ENCODE data around the gene RSPH9. TPM values are rescaled to one million over a fixed set of nuclear protein-coding genes. Genes with fewer than 3 reads are reported as not detected.

The RSPH9 gene
- total and polyA plus RNA-seq, 2 donors (not counting 3 experiments of a cell fraction or from before 2014, with no cell fraction given): 0.18 to 0.27 TPM

DNA sequence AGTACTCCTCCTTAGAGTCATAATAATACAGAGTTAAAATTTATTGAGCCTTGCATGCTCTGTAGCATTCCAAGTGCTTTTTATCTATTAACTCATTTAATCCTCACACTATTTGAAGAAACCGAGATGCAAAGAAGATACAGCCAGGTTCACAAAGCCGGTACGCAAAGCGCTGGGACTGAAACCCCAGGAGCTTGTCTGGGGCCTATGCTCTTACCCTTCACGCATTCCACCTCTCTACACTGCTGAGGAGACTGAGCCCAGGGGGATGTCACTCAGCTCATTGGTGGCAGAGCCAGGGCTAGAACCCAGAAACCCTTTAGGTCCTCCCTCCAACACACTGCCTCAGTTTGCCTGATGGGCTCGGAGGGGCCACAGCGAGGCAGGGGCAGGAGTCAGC is 62.4 kb downstream of the RSPH9 start:
- no peak for TF ChIP-seq FOS (IDR thresholded peaks at IDR 0.05; ENCODE audit: borderline replicate concordance, insufficient read depth, low read length)
- no peak for TF ChIP-seq GATA2 (IDR thresholded peaks at IDR 0.05; ENCODE audit: insufficient read depth, insufficient read length, low read depth, low read length)
- TF ChIP-seq POLR2AphosphoS5 (IDR thresholded peaks at IDR 0.05; ENCODE audit: insufficient read depth, low read depth, low read length): no peak
- TF ChIP-seq EZH2 (IDR thresholded peaks at IDR 0.05; ENCODE audit: borderline replicate concordance, low read depth, low read length, severe bottlenecking): no peak
- TF ChIP-seq MYC (IDR thresholded peaks at IDR 0.05; ENCODE audit: low read depth, low read length): no peak
- no peak for TF ChIP-seq JUN (IDR thresholded peaks at IDR 0.05; ENCODE audit: borderline replicate concordance, insufficient read depth, insufficient read length, low read depth)
- no peak for TF ChIP-seq CTCF (IDR thresholded peaks at IDR 0.05; ENCODE audit: extremely low read depth in 1 of 2, insufficient read depth in 1 of 2, low read depth in 1 of 2, low read length in 2 of 2)
- no peak for TF ChIP-seq POLR2A (IDR thresholded peaks at IDR 0.05; ENCODE audit: low read depth, low read length)
- TF ChIP-seq, protein P1, sequence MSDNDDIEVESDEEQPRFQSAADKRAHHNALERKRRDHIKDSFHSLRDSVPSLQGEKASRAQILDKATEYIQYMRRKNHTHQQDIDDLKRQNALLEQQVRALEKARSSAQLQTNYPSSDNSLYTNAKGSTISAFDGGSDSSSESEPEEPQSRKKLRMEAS (IDR thresholded peaks at IDR 0.05; ENCODE audit: insufficient read depth, insufficient read length): no peak
- H3K9me1 ChIP-seq (replicated peaks; ENCODE audit: control insufficient read depth, extremely low read depth, insufficient read depth, low read length): no peaks in the 10 kb centered on the region
- no peaks in the 10 kb centered on the region for H4K20me1 ChIP-seq (replicated peaks; ENCODE audit: control insufficient read depth, extremely low read depth, insufficient read depth, low read length)
- DNase-seq (ENCODE audit: low read depth, low spot score): no peak
- H3K27ac ChIP-seq (ENCODE audit: insufficient read depth, low read depth, low read length): peak overlapping the region; percentile 72
- H3K9me3 ChIP-seq (replicated peaks; ENCODE audit: control insufficient read depth, insufficient read depth, low read length): no peaks in the 10 kb centered on the region
- H2AFZ ChIP-seq (ENCODE audit: low read depth, low read length): no peak overlapping the region
- H3K4me3 ChIP-seq (replicated peaks in 1 of 3; ENCODE audit: insufficient read depth in 1 of 3, low read depth in 1 of 3, low read length in 3 of 3): no peak overlapping the region
- dilution Hi-C loops (cut with MboI; ENCODE audit: extremely low pct_ligation_motif_present, low sequenced_read_pairs) (no loop called here), intact Hi-C loops (cut with micrococcal nuclease) (loop anchor here (5.0 kb wide), 1 partner anchor 65 kb away; the partner anchor contains the start of gene VEGFA)
- no peak overlapping the region for H3K9ac ChIP-seq (replicated peaks; ENCODE audit: extremely low read depth, insufficient read depth, low read length)
- POLR2A ChIA-PET: no interaction called here
- no TSS peak for BruUV-seq (replicated peaks)
- peaks cover 50% of the 10 kb centered on the region for H3K4me1 ChIP-seq (ENCODE audit: control insufficient read depth, extremely low read depth, insufficient read depth, low read length)
- no peaks in the 10 kb centered on the region for H3K79me2 ChIP-seq (ENCODE audit: control insufficient read depth, insufficient read depth, low read length)
- CTCF ChIA-PET: no interaction called here
- H3K4me2 ChIP-seq (ENCODE audit: insufficient read depth, low read length): peak overlapping the region; percentile 64
- no peaks in the 10 kb centered on the region for H3K36me3 ChIP-seq (ENCODE audit: control insufficient read depth in 2 of 2, extremely low read depth in 1 of 2, insufficient read depth in 2 of 2, low read length in 2 of 2)
- no peaks in the 10 kb centered on the region for H3K27me3 ChIP-seq (ENCODE audit: control insufficient read depth in 2 of 2, insufficient read depth in 2 of 2, low read length in 2 of 2)
- no peak for FAIRE-seq

Data from endothelial cell of umbilical vein (primary cell).